Upper lobe of left lung (tissue), 6 donors: ENCODE data around the gene TMEM245. TPM values are rescaled to one million over a fixed set of nuclear protein-coding genes. Genes with fewer than 3 reads are reported as not detected.
"Not testable (repeated sequence)": the region's sequence is repeated elsewhere in the genome, so short reads cannot be mapped to it uniquely, and the experiment has no call there.

Source experiments
- ATAC-seq, 2 donors: fragments of 200-7000 bp; cut with Tn5 transposase; one replicate each; pipeline ENCODE4 v1.9.1; 2022; ENCODE audit warnings: mild to moderate bottlenecking in 2 of 2, moderate library complexity in 2 of 2; ENCODE audit not compliant: low FRiP score in 2 of 2
- DNase-seq, 2 donors: peaks; one replicate each; pipeline ENCODE4 v3.0.0-alpha.2; 2019 to 2020
- H3K27ac ChIP-seq, 4 donors: fragments of 200-600 bp; sonication (generic); one replicate each; pipeline ENCODE4 v1.5.1; 2016 to 2019
- H3K27me3 ChIP-seq, 4 donors: fragments of 200-600 bp; sonication (generic); one replicate each; pipeline ENCODE4 v1.5.1; 2017 to 2019
- H3K36me3 ChIP-seq, 4 donors: fragments of 200-600 bp; sonication (generic); one replicate each; pipeline ENCODE4 v1.5.1; 2016 to 2019
- H3K4me1 ChIP-seq, 4 donors: fragments of 200-600 bp; sonication (generic); one replicate each; pipeline ENCODE4 v1.5.1; 2018 to 2019
- H3K4me3 ChIP-seq, 4 donors: fragments of 200-600 bp; sonication (generic); one replicate each; pipeline ENCODE4 v1.5.1; 2017 to 2019; ENCODE audit warnings: mild to moderate bottlenecking in 2 of 4, moderate library complexity in 1 of 4
- H3K9me3 ChIP-seq, 4 donors: fragments of 200-600 bp; sonication (generic); one replicate each; pipeline ENCODE4 v1.5.1; 2018 to 2019
- CTCF ChIP-seq, 6 experiments: fragments of 450-650 bp in 4 of 6; fragments of 200-600 bp in 2 of 6; sonication (generic) in 2 of 6; IDR thresholded peaks; one replicate each; pipeline ENCODE4 v1.5.1; 2016 to 2019; ENCODE audit warnings: antibody characterized with exemption in 6 of 6
- EP300 ChIP-seq, 4 donors: sonication (generic); formaldehyde crosslinking; IDR thresholded peaks; one replicate each; pipeline ENCODE4 v1.5.1; 2017; ENCODE audit warnings: antibody characterized with exemption in 4 of 4, control low read depth in 2 of 4
- POLR2A ChIP-seq, 4 donors: fragments of 450-650 bp; IDR thresholded peaks; one replicate each; pipeline ENCODE4 v1.5.1; 2016 to 2017; ENCODE audit warnings: antibody characterized with exemption in 4 of 4, mild to moderate bottlenecking in 2 of 4
- POLR2AphosphoS5 ChIP-seq, 2 donors: sonication (generic); formaldehyde crosslinking; IDR thresholded peaks; one replicate each; pipeline ENCODE4 v1.5.1; 2017; ENCODE audit warnings: antibody characterized with exemption in 2 of 2
- WGBS, 2 donors: methylation state at CpG; one replicate each; pipeline ENCODE4 v1.1.5; 2017 to 2018; 5-methylcytosine and 5-hydroxymethylcytosine counted together
- total RNA-seq, 6 donors: library from RNA; depleted of rRNA in 4 of 6; stranded (reverse); fragments of >200 nt in 4 of 6; gene quantifications; one replicate each; pipeline versions ENCODE4 v1.1.0 to v1.2.1, GENCODE V29; 2016 to 2021
- donor health status: DM: no; HTN: no; CAD: no; lungs with moderate emphysema.
- donor health status: DM: no; HTN: yes; CAD: no; lungs with severe emphysema.

The TMEM245 gene
- total RNA-seq, 6 donors from 2014 or later = 54.5 to 203 (median 88.7) TPM

GRCh38 chr9:109064963-109065702 is 54.6 kb downstream of the TMEM245 start:
- no peak for TF ChIP-seq EP300 (IDR thresholded peaks at IDR 0.05)
- TF ChIP-seq CTCF (IDR thresholded peaks at IDR 0.05) = no peak
- no peak for TF ChIP-seq POLR2AphosphoS5 (IDR thresholded peaks at IDR 0.05)
- TF ChIP-seq POLR2A (IDR thresholded peaks at IDR 0.05) = no peak
- Histone ChIP-seq H3K4me3 (no peak overlapping the region), H3K27me3 (no peaks in the 10 kb centered on the region), H3K27ac (no peak overlapping the region), H3K9me3 (no peaks in the 10 kb centered on the region), H3K36me3 (peaks cover 0 to 88% (median 47%) of the 10 kb centered on the region in 4 donors), H3K4me1 (peaks cover 0 to 4% (median 0%) of the 10 kb centered on the region in 4 donors)
- ATAC-seq (no peak), DNase-seq (no peak)
- WGBS, 2 donors = 81 to 87% methylated on average over 2 of the region's 2 CpGs

- H3K27me3 ChIP-seq = no peaks in the 10 kb centered on the region
- TF ChIP-seq CTCF (IDR thresholded peaks at IDR 0.05) (peak in 1 of 6 experiments; percentile 5), EP300 (IDR thresholded peaks at IDR 0.05) (peak in 1 of 4 donors; percentile 46), POLR2A (IDR thresholded peaks at IDR 0.05) (no peak), POLR2AphosphoS5 (IDR thresholded peaks at IDR 0.05) (peak in 1 of 2 donors; percentile 28)
- no peak overlapping the region for H3K4me3 ChIP-seq
- WGBS, 2 donors = 64 to 71% methylated on average over 2 of the region's 2 CpGs
- peaks cover 0 to 4% (median 0%) of the 10 kb centered on the region in 4 donors for H3K4me1 ChIP-seq
- DNase-seq (peak in 1 of 2 donors; percentile 28), ATAC-seq (peak in 1 of 2 donors; percentile 59)
- no peaks in the 10 kb centered on the region for H3K9me3 ChIP-seq
- peaks cover 0 to 90% (median 50%) of the 10 kb centered on the region in 4 donors for H3K36me3 ChIP-seq
- H3K27ac ChIP-seq = no peak overlapping the region
Measured at GRCh38 chr9:109063760-109064159, 56.0 kb downstream of the TMEM245 start.

GRCh38 chr9:109062543-109062942 is 57.2 kb downstream of the TMEM245 start:
- TF ChIP-seq POLR2A (IDR thresholded peaks at IDR 0.05) (no peak), EP300 (IDR thresholded peaks at IDR 0.05) (no peak), POLR2AphosphoS5 (IDR thresholded peaks at IDR 0.05) (no peak), CTCF (IDR thresholded peaks at IDR 0.05) (no peak)
- H3K36me3 ChIP-seq = peaks cover 0 to 87% (median 48%) of the 10 kb centered on the region in 4 donors
- 64 to 73% methylated on average over 6 of the region's 6 CpGs for WGBS, 2 donors
- no peaks in the 10 kb centered on the region for H3K27me3 ChIP-seq
- ATAC-seq = no peak
- DNase-seq = no peak
- no peak overlapping the region for H3K4me3 ChIP-seq
- no peaks in the 10 kb centered on the region for H3K9me3 ChIP-seq
- no peak overlapping the region for H3K27ac ChIP-seq
- H3K4me1 ChIP-seq = peaks cover 0 to 4% (median 0%) of the 10 kb centered on the region in 4 donors

GRCh38 chr9:109060191-109060590 is 59.6 kb downstream of the TMEM245 start:
- Histone ChIP-seq H3K36me3 (peaks cover 7 to 97% (median 57%) of the 10 kb centered on the region in 4 donors), H3K4me1 (peaks cover 0 to 4% (median 0%) of the 10 kb centered on the region in 4 donors), H3K9me3 (no peaks in the 10 kb centered on the region), H3K4me3 (no peak overlapping the region), H3K27ac (no peak overlapping the region), H3K27me3 (no peaks in the 10 kb centered on the region)
- no peak for ATAC-seq
- no peak for TF ChIP-seq CTCF (IDR thresholded peaks at IDR 0.05)
- TF ChIP-seq POLR2A (IDR thresholded peaks at IDR 0.05) = no peak
- no peak for TF ChIP-seq EP300 (IDR thresholded peaks at IDR 0.05)
- no peak for TF ChIP-seq POLR2AphosphoS5 (IDR thresholded peaks at IDR 0.05)
- DNase-seq = no peak
- 50 to 92% methylated on average over 3 of the region's 3 CpGs for whole genome bisulfite sequencing, 2 donors

GRCh38 chr9:109053121-109053520 is 66.6 kb downstream of the TMEM245 start:
- 92 to 94% methylated on average over 4 of the region's 4 CpGs for WGBS, 2 donors
- H3K27me3 ChIP-seq, ATAC-seq, H3K9me3 ChIP-seq, H3K27ac ChIP-seq, H3K4me3 ChIP-seq, H3K4me1 ChIP-seq, DNase-seq: not testable (repeated sequence)
- peaks cover 15 to 90% (median 51%) of the 10 kb centered on the region in 4 donors for H3K36me3 ChIP-seq
